ENCODE measurements around the gene SLC6A9.
A peak's percentile ranks its signal among the peaks of the same experiment; 100 is the strongest.

Gene SLC6A9

GRCh38 chr1:43954036-43954435 is 77.2 kb downstream of the SLC6A9 start:
- H3K4me3 ChIP-seq (ENCODE audit: low read depth, low read length), result no peak overlapping the region
- TF ChIP-seq, protein P1, sequence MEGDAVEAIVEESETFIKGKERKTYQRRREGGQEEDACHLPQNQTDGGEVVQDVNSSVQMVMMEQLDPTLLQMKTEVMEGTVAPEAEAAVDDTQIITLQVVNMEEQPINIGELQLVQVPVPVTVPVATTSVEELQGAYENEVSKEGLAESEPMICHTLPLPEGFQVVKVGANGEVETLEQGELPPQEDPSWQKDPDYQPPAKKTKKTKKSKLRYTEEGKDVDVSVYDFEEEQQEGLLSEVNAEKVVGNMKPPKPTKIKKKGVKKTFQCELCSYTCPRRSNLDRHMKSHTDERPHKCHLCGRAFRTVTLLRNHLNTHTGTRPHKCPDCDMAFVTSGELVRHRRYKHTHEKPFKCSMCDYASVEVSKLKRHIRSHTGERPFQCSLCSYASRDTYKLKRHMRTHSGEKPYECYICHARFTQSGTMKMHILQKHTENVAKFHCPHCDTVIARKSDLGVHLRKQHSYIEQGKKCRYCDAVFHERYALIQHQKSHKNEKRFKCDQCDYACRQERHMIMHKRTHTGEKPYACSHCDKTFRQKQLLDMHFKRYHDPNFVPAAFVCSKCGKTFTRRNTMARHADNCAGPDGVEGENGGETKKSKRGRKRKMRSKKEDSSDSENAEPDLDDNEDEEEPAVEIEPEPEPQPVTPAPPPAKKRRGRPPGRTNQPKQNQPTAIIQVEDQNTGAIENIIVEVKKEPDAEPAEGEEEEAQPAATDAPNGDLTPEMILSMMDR (IDR thresholded peaks at IDR 0.05; ENCODE audit: low read depth, low read length, missing control alignments), result no peak
- DNase-seq (ENCODE audit: low read depth), result no peak
- in situ Hi-C loops (cut with HindIII; ENCODE audit: low sequenced_read_pairs), result no loop called here

DNA sequence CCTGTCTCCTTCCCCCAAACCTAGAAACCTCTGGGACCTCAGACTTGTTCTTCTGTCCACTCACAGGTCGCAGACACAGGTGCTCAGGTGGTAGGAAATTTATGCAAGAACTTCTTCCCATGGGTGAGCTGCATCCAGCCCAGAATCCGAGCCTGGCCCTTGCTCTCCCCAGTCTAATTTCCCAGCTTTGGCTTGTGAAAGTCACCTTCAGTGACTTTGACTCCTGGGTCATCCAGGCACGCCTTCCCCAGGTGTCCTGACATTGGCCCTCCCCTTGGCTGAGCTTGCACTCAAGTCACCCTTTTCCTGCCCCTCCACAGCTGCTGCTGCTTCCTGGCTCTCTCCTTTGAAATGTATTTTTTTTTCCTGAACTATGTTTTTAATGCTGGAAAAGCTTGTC is 77.9 kb downstream of the SLC6A9 start:
- in situ Hi-C loops (cut with HindIII; ENCODE audit: low sequenced_read_pairs), result no loop called here
- TF ChIP-seq, protein P1 (IDR thresholded peaks at IDR 0.05; ENCODE audit: low read depth, low read length, missing control alignments), result no peak
- no peak for DNase-seq (ENCODE audit: low read depth)
- H3K4me3 ChIP-seq (ENCODE audit: low read depth, low read length), result no peak overlapping the region

DNA sequence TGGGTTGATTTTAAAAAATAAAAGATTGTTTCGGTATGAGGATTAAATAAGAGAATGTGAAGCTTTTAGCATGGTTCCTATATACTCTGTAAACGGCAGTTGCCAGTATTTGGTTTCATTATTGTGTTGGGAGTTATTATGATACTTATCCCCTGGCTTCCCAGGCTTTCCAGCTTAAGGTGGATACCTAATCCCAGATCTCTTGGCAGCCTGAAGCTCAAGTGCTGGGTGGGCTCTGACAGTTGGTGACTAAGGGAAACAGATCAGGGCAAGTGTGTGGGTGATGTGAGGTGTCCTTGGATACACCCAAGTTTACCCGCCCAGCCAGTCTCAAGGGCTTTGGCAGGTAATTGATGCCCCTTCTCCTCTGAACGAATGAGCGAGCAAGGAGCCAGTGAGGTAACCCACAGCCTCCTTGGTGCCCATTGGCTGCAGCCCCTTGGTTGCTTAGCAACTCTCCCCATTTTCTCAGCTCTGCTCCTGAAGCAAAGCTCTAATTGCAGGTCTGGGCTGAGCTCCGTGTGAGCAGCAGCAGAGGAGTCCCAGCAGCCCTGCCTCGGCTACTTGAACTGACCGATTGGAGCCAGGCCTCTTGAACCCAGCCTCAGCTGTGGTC is 78.4 kb downstream of the SLC6A9 start:
- TF ChIP-seq, protein P1 (IDR thresholded peaks at IDR 0.05; ENCODE audit: low read depth, low read length, missing control alignments), result no peak
- no peak overlapping the region for H3K4me3 ChIP-seq (ENCODE audit: low read depth, low read length)
- in situ Hi-C loops (cut with HindIII; ENCODE audit: low sequenced_read_pairs), result no loop called here
- DNase-seq (ENCODE audit: low read depth), result no peak

DNA sequence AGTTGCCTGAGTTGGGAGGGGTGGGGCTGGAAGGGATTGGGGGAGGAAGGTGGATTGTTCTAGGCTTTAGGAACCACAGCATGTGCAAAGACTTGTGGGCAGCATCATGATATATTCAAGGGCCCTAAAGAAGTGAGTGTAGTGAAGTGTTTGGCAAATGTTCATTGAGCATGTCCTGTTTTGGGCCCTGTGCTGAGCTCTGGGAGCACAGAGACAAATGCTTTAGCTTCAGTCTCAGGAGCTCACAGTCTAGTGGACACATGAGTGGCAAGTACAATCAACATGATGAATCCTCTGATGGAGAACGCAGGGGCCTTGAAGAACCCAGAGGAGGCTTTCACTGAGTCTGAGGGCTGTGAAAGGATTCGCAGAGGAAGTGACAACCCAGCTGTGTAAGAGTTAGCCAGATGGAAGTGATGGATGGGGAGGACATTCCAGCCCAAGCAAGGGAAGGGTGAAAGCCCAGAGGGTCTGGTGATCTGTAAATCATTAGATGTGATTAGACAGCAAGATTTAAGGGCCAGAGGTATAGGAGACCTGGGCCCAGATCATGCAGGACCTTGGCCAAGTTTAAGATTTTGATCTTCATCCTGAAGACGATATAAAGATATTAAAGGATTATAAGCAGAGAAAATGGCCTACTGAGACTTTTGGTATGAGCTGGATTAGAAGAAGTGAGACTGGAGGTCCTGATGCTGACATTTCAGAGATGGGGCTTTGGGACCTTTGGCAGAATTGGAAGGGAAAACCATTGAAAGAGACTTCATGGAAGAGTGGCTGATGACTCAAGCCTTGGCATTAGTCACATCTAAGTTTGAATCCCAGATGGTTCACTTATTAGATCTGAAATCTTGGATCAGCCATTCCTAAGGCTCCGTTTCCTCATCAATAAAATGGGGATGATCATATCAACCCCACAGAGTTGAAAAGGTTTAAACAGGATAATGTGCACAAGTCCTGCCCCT is 80.0 kb downstream of the SLC6A9 start:
- TF ChIP-seq, protein P1 (IDR thresholded peaks at IDR 0.05; ENCODE audit: low read depth, low read length, missing control alignments), result no peak
- H3K4me3 ChIP-seq (ENCODE audit: low read depth, low read length), result no peak overlapping the region
- in situ Hi-C loops (cut with HindIII; ENCODE audit: low sequenced_read_pairs), result no loop called here
- DNase-seq (ENCODE audit: low read depth), result no peak

- in situ Hi-C loops (cut with HindIII; ENCODE audit: low sequenced_read_pairs), result no loop called here
- DNase-seq (ENCODE audit: low read depth), result no peak
- TF ChIP-seq, protein P1 (IDR thresholded peaks at IDR 0.05; ENCODE audit: low read depth, low read length, missing control alignments), result no peak
- H3K4me3 ChIP-seq (ENCODE audit: low read depth, low read length), result no peak overlapping the region
Observed at GRCh38 chr1:43949678-43950077, 81.6 kb downstream of the SLC6A9 start.

GRCh38 chr1:43947874-43948437 is 83.3 kb downstream of the SLC6A9 start:
- no peak for DNase-seq (ENCODE audit: low read depth)
- TF ChIP-seq, protein P1 (IDR thresholded peaks at IDR 0.05; ENCODE audit: low read depth, low read length, missing control alignments), result no peak
- in situ Hi-C loops (cut with HindIII; ENCODE audit: low sequenced_read_pairs), result no loop called here
- H3K4me3 ChIP-seq (ENCODE audit: low read depth, low read length), result peak overlapping the region; percentile 85
